OCI-LY1 (cell line): ENCODE data around the gene VASP.

Experiments used
- EZH2 ChIP-seq: fragments of 200-600 bp; sonication (generic), shearing (Covaris generic); IDR thresholded peaks from 2 replicates; pipeline ENCODE4 v1.8.0; 2017; ENCODE audit warnings: borderline replicate concordance, mixed run types, mild to moderate bottlenecking, antibody characterized with exemption, low read length, moderate library complexity, mixed read lengths
- TF ChIP-seq, protein P1 (sequence below): fragments of 200-600 bp; sonication (generic), shearing (Covaris generic); IDR thresholded peaks from 2 replicates; pipeline ENCODE4 v1.5.1; 2017; ENCODE audit warnings: mild to moderate bottlenecking, antibody characterized with exemption, low read length, moderate library complexity, mixed read lengths

DNA sequence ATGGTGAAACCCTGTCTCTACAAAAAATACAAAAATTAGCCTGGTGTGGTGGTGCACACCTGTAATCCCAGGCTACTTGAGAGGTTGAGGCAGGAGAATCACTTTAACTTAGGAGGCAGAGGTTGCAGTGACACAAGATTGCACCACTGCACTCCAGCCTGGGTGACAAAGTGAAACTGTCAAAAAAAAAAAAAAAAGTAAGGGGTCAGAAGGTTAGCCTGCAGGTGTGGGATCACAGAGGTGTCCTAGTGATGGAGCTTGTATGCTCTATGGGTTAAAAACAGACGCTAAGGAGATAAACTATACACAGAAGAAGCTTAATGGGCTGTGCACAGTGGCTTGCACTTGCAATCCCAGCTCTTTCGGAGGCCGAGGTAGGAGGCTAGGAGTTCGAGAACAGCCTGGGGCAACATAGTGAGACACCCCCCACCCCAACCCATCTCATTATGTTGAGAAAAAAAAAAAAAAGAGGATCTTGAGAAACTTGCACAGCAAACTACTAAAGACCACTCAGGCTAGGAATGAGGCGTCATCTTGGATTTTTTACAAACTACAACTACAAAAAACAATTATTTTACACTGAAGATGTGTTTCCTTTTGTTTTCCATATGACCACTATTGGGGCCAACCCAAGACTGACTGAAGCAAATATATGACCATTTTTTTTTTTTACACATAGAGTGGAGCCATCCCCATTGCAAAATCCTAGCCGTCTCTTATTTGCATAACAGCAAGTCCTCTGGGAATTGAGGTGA, 31.6 kb upstream of the VASP start:
- TF ChIP-seq, protein P1, sequence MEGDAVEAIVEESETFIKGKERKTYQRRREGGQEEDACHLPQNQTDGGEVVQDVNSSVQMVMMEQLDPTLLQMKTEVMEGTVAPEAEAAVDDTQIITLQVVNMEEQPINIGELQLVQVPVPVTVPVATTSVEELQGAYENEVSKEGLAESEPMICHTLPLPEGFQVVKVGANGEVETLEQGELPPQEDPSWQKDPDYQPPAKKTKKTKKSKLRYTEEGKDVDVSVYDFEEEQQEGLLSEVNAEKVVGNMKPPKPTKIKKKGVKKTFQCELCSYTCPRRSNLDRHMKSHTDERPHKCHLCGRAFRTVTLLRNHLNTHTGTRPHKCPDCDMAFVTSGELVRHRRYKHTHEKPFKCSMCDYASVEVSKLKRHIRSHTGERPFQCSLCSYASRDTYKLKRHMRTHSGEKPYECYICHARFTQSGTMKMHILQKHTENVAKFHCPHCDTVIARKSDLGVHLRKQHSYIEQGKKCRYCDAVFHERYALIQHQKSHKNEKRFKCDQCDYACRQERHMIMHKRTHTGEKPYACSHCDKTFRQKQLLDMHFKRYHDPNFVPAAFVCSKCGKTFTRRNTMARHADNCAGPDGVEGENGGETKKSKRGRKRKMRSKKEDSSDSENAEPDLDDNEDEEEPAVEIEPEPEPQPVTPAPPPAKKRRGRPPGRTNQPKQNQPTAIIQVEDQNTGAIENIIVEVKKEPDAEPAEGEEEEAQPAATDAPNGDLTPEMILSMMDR: no peak
- TF ChIP-seq EZH2: no peak
